Right hindlimb (tissue), 1 donor: Measurements from ENCODE around the gene TEKT5.
A peak's percentile ranks its signal among the peaks of the same experiment; 100 is the strongest.
"Not testable (repeated sequence)": the region's sequence is repeated elsewhere in the genome, so short reads cannot be mapped to it uniquely, and the experiment has no call there.

Experiments
- DNase-seq: peaks from one replicate; pipeline ENCODE4 v3.0.0-alpha.2; 2018

The TEKT5 gene

DNA sequence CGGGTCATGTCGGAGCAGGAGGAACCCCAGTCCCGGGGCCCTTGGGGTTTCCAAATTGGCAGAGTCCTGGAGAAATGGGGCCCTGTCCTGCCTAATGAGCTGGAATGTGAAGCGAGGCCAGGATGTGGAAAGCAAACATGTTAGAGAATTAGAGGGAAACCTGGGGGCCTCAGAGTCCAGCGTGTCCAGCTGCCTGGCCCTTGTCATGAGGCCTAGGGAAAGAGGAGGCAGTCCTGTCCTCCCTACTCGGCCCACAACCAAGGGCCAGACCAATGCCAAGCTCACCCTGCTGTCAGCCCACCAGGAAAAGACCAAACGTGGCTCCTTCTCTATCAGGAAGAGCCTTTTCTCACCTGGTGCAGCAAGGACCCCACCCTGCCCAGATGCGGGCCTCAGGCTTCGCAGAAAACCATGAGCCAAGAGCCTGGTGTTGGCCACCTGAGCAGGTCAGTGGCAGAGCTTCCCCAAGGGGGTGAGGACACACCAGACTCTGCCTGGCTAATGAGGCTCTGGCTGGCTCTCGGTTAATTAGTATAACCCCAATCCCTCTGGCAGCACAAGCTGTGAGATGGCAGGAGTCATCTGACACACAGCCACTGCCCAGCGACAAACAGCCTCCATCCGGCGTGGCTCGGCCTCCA lies 10.1 kb downstream of the TEKT5 start:
- DNase-seq, result peak; percentile 41

DNA sequence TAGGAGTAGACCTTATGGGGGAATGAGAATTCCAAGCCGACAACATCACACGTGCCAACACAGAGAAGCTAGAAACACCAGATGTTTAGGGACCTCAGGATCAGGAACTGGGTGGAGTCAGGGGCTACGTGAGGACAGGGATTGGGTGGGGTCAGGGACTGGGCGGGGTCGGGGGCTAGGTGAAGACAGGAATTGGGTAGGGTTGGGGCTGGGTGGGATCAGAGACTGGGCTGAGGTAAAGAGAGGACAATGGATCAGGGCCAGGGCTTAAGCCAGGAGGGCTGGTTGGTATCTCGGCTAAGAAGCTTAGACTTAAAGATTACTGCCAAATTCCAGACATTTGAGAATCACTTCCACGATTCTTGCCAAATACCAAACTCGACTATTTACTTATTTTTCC lies 11.6 kb downstream of the TEKT5 start:
- no peak for DNase-seq

DNA sequence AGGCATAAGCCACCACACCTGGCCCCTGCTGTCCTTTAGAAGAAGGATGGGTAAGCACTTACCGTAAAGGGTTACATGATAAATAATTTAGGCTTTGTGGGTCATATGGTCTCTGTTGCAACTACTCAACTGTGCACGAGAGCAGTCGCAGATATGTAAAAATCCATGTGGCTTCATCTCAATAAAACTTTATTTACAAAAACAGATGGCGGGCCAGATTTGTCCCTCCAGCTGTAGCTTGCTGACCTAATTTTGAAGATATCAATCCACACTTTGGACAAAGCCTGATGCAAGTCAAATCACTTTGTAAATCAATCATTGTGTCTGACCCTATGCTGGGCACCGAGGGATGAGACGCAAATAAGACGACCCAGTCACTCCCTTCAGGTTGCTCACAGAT lies 12.1 kb downstream of the TEKT5 start:
- no peak for DNase-seq

DNA sequence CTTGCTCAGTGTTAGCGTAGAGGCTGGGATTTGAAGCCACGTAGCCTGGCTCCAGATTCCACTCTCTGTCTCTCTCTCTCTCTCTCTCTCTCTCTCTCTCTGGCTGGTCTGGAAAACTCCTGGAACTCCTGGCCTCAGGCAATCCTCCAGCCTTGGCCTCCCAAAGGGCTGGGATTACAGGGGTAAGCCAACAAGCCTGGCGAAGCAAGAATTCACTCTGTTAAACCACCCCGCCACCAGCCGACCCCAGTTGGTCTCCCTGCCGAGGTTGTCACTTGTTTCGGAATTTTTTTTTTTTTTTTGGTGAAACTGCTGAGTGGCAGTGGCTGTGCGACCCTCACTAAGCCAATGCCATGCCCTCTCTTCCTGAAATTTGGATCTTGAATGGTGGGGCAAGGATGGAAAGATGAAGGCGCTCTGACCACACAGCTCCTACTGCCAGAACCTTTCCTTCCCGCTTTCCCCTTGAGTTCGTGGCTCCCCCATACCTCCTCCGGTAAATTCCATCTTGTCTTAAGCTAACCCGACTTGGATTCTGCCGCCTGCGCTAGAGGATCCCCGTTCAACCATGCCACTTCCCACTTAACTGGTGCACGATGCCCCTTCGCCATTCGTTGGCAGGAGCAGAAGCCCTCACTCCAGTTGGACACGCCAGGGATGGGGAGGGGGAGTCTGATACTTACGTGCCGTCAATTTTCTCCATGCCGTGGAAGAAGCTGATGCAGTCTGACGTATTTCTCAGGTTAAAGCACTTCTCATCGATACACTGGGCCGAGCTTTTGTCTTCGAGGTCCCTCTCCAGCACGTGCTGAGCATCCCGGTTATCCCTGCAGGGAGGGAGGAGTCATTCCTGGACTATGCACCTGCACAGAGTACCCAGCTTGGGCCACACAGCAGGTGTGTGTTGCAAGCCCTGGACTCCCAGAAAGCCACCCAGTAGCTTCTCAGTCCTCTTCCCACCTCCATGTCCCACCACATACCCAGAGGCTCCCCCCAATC lies 13.1 kb downstream of the TEKT5 start:
- DNase-seq, result no peak

DNA sequence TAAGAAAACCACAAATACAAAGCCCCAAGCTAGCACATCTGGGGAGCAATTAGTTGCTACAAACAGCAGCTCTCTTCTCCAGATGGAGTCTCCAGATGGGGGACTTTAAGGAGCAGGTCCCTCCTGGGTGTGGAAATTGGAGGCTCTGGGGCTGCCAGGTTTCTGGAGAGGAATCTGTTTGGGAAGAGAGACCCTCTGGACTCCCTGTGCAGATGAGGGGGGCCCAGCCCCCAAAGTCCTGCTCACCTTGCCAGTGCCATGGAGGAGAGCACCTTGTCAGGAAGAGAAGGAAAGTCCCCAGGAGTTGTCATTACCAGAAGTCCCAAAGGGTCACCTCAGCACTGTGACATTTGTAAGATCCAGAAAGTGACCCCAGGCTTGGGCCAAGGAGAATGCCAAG lies 14.8 kb downstream of the TEKT5 start:
- DNase-seq, result no peak

DNA sequence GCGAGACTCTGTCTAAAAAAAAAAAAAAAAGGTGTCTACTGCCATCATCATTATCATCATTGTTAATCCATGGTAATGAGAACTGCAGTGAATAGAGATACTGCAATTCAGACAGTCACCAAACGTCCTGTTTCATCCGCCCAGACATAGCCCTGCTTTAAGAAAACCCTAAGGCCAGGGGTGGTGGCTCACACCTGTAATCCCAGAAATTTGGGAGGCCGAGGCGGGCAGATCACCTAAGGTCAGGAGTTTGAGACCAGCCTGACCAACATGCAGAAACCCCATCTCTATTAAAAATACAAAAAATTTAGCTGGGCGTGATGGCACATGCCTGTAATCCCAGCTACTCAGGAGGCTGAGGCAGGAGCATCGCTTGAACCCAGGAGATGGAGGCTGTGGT lies 15.3 kb downstream of the TEKT5 start:
- not testable (repeated sequence) for DNase-seq

DNA sequence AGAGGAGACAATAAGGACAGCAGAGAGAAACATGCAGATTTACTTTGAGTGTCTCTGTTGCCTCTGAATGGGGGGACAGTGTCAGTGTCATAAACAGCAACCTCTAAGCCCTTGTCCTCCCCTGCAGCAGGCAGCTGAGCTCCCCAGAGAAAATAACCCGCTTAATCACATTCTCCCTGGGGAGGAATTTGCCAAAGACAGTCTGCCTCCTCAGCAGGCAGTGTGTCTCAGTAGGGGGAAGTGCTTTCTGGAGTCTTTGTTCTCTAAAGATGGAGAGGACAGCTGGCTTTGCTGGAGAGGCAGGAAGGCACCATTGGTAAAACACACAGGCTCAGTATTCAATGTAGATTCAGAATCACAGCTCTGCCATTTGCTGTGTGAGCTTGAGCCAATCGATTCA lies 16.1 kb downstream of the TEKT5 start:
- no peak for DNase-seq

DNA sequence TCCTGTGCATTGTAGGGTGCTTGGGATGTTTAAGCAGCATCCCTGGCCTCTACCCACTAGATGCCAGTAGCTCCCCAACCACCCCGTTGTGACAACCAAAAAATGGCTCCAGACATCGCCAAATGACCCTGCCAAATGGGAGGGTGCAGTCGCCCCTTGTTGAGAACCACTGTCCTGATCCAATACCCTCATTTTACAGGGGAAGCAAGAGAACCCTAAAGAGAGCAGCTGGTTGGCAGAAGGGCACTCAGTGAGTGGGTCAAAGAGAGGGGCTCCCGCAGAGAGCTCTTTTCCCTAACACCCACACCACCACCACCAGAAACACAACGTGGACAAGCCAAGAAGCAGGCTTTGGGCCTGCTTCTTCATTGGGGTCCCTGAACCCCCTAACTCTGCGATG lies 18.4 kb downstream of the TEKT5 start:
- no peak for DNase-seq

DNA sequence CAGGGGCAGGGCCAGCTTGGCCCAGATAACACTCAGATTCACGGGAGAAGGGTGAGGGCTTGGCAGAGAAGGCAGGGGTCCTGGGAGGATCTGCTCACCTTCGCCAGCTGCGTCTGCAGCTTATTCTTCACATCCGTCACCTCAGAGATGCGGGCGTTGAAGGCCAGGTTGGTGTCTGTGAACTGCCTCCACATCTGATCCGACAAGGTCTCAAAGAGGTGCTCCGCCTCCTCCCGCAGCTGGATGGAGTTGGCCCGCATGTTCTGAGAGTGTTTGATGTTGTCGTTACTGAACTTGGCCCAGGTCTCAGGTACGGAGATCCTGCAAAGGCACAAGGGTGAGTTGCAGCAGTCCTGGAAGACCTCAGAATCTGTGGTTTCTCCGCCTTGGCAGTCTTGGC lies 18.9 kb downstream of the TEKT5 start:
- no peak for DNase-seq

DNA sequence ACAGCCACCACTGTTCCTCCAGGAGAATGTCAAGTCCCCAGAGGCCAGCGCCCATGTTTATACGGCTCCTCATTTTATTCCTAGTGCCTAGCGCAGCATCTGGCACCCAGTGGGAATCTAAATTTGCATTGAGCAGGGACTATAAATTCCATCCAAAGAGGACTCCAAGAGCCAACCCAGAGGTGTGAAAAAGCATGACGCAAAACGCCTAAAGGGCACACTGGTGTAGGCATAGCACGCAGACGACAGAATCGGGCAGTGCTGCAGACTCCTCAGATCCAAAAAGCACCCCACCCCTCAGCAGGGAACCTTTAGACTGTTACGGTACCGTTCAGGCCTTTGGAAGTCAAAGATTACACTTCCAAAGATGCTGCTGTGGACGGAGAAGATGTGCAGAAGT lies 19.5 kb downstream of the TEKT5 start:
- DNase-seq, result no peak

DNA sequence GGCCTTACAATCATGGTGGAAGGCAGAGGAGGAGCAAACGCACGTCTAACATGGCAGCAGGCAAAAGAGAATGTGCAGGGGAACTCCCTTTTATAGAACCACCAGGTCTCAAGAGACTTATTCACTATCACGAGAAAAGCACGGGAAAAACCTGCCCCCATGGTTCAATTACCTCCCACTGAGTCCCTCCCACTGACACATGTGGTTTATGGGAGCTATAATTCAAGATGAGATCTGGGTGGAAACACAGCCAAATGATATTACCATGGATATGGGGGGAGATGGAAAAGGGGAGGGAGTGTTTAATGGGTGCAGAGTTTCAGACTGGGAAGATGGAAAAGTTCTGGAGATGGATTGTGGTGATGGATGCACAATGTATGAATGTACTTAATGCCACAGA lies 23.0 kb downstream of the TEKT5 start:
- DNase-seq, result no peak

DNA sequence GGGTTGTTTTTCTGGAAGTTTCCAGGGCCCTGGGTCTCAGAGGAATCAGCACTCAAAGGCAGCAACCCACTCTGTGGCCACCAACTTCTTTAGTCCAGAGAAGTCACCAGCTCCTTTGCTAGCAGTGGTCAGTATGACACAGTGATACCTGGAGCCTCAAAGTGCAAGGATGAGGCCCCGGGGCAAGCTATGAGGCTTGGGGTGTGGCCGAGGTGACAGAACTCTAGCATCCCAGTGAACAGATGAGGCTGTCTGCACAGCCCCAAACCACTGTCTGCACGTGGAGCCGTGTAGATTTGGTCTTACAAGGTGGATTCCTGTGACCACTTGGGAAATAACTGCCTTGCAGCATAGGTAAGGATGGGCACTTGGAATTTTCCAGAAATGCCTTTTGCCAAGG lies 24.9 kb downstream of the TEKT5 start:
- no peak for DNase-seq

DNA sequence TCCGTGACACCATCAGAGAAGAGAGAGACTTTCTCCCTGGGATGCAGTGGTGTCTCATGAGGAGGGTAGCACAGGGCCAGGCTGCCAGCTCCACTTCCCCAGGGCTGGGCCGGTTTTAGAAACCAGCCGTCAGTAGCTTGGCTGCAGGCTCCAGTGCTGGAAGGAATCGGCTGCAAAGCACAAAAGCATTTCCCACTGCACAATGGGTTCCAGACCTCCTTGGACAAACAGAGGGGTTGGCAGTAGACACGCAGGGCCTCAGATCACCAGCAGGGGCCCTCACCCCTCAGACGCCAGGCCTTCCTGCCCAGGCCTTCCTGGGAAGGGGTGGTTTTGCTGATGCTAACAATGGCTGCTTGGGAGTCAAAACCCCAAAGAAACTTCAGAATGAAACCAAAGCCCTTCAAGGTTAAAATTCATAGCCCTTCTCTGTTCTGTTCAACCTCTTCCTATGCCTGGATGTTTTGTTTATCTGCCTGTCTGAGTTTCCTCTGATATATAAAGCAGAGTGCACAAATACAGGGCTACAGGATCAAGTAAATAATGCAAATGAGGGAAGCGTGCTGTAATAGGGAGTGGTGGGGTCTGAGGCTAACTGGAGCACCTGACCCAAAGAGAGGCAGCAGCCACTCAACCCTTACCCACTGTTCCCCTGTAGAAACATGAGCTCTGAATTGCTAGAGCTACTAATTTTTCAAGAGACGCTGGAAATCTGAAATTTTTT lies 26.2 kb downstream of the TEKT5 start:
- DNase-seq, result peak; percentile 28

DNA sequence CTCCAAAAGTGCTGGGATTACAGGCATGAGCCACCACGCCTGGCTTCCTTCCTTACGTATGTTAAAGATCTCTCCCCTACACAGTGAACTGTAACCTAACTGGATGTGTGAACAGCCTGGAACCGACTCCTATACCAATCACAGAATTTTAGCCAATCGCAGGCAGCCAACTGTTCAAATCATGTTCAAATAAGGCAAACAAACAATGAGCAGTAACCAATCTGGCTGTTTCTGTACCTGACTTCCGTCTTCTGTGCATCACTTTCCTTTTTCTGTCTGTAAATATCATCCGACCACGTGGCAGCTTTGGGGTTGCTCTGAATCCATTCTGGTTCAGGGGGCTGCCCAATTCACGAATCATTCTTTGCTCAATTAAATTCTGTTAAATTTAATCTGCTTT lies 27.5 kb downstream of the TEKT5 start:
- no peak for DNase-seq

DNA sequence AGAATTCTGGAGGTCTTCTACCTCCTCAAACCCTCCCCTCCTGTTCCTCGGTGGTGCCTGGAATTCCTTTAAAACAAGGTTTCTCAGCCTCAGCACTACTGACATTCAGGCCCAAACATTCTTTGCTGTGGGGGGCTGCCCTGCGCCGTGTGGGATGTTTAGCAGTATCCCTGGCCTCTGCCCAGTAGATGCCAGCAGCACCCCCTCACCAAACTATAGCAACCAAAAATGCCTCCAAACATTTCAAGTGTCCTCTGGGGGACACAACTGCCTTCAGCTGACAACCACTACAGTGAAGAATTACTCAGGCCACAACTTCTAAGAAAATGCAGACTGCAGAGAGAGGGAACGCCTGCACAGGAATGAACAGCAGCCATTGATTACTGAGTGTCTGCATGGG lies 28.4 kb downstream of the TEKT5 start:
- DNase-seq, result no peak

DNA sequence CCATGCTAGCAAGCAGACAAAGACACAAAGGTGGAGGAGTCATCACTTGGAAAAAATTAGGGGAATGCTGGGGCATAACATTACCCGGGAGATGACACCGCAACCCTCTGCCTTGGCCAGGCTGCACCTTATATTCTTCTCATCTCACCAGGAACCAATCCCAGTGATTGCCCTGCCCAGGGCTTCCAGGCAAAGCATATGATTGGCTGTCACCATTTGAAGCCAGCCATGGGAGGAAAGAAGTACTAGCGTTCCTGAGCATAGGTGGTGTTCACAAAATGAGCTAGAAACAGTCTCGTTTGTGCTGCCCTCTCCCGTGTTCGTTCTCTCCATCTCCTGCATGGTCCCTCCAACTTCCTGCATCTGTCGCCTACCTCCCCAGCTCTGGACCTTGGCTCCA lies 29.6 kb downstream of the TEKT5 start:
- DNase-seq, result no peak

DNA sequence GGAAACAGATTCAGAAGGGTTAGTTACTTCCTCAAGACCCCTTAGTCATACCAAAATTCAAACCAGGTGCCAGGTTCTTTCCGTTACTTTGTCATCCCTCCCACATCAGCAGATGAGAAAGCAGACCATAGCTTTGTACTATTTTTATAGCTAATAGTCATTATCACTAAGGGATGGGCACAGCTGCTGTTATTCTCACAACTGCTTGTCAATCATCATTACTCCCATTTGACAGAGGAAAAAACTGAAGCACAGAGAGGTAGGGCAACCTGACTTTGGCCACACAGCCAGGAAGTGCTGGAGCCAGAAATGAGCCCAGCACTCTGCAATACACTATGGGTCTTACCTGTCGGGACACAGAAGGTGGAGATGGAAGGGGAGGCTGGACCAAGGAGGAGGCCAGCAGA lies 30.0 kb downstream of the TEKT5 start:
- no peak for DNase-seq

DNA sequence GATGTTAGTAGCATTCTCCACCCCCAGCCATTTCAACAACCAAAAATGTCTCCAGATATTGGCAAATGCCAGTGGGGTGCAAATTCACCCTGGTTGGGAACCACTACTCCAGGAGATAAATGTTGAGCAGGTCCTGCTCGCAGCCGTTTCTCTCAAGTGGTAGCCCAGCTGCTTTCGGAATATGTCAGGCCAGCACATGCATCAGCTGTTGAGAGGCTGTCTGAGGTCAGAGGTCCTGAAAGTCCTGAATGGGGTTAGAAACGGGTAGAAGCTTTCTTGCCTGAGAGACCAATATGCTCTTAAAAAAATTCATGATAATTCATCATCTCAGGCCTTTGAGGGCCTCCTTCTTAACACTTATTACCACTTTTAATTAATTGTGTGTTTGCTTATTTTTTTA lies 31.0 kb downstream of the TEKT5 start:
- no peak for DNase-seq

DNA sequence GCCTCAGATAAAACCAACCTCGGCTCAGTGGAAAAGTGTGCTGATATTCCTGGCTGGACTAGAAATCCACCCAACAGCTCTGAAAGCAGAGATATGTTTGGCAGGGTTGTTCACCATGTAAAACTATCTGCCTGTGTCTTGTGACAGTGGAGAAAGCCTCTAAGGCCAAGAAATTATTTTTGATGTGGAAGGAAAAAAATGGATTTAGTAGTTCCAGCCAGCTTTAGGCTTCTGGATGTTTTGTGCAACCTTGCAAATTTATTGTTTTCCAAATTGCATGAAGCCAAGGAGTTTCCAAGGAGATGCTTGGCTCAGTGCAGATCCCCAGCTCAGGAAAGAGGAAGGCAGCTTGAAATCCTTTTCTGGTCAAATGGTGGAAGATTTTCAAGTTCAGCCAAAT lies 31.6 kb downstream of the TEKT5 start:
- DNase-seq, result peak; percentile 29

DNA sequence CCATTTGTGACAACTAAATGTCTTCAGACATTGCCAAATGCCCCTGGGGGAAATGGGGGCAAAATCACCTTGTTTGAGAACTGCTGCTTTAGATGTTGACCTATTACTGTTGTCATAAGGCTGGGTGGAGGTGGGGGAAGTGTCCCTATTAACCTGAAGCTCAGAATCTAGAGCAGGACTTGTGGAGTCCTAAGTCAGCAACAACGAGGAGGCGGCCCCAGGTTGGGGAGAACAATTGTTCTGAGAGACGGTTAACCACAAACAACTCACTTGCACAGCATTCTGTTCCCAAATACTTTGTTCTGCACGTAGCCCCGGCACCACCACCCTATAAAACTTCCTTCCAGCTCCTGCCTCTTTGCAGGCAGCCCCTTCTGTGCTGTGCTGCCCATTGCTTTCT lies 32.5 kb downstream of the TEKT5 start:
- DNase-seq, result no peak

DNA sequence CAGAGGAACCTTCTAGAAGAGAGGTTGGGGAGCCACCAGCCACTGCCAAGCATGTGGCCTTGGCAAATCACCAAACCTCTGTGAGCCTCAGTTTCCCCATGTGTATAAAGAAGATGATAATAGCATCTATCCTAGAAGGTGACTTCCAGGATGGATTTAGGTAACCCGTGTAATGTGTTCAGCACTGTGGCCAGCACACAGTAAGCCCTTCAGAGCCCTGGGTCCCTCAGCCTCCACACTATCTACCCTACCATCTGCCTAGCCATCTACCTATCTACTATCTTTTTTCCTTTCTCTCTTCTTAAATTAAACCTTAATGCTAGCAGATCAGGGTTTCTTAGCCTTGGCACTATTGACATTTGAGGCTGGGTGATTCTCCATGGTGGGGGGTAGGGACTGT lies 33.0 kb downstream of the TEKT5 start:
- DNase-seq, result no peak

DNA sequence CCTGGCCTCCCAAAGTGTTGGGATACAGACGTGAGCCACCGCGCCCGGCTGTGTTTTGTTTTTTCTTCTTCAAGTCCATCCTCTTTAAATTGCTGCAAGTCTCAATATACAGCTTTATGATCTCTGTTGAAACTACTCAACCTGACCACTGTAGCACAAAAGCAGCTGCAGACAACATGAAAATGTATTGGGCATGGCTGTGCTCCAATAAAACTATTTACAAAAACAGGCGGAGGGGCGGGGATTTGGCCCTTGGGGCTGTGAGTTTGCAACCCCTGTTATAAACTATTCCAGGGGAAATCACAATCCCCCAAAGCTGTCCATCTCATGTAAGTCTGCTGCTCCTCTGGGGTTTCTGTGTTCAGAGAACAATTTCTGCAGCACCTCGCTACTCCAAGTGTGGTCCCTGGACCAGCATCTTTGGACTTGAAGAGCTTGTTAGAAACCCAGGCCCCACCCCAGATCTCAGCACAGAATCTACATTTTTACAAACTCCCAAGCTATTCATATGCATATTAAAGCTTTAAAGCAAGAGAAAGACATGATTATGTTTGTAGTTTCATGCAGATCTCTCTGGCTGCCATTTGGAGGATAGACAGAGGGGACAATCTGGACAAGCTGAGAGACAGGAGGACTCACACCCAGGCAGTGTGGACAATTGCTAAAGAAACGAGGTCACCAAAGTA lies 33.6 kb downstream of the TEKT5 start:
- no peak for DNase-seq

DNA sequence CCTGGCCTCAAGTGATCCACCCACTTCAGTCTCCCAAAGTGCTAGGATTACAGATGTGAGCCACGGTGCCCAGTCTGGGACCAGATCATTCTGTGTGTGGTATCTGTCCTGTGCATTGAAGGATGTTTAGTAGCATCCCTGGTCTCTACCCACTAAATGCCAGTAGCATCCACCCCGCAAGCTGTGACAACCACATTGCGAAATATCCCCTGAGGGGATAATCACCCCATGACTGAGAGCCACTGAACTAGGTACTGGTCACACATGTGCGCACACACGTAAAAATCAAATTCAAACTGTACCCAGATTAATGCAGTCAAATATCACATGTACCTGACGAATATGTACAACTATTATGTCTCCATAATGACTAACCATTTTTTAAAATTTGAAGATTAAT lies 35.8 kb downstream of the TEKT5 start:
- no peak for DNase-seq
